Caki2 (cell line): ENCODE data around the gene FH. TPM values are rescaled to one million over a fixed set of nuclear protein-coding genes. Genes with fewer than 3 reads are reported as not detected.

Experiments
- DNase-seq: peaks from one replicate; pipeline ENCODE4 v3.0.0-alpha.2; 2015; ENCODE audit warnings: low read depth
- in situ Hi-C: cut with HindIII; loops from 2 replicates; pipeline ENCODE4 v1.10.0; 2016; ENCODE audit warnings: low sequenced_read_pairs, low pct_unique_long_range_greater_than_20kb, mixed read lengths
- total RNA-seq: library from RNA; depleted of rRNA; stranded (reverse); fragments of >200 nt; shearing (Covaris generic); gene quantifications from 2 replicates; pipeline ENCODE4 v1.2.3, GENCODE V29; 2014; ENCODE audit warnings: low replicate concordance; rRNA removed

Gene FH
- total RNA-seq, 1 experiment from 2014 or later, result 121 TPM

- no peak for DNase-seq
- in situ Hi-C loops, result no loop called here
These were observed 48.5 kb downstream of the FH start for GRCh38 chr1:241470908-241471590.

GRCh38 chr1:241470361-241470760 is 49.2 kb downstream of the FH start:
- no peak for DNase-seq
- in situ Hi-C loops, result no loop called here

- no peak for DNase-seq
- in situ Hi-C loops, result no loop called here
These were observed 53.9 kb downstream of the FH start for GRCh38 chr1:241465673-241466072.

GRCh38 chr1:241464985-241465384 is 54.6 kb downstream of the FH start:
- in situ Hi-C loops, result no loop called here
- DNase-seq, result no peak

- in situ Hi-C loops, result no loop called here
- no peak for DNase-seq
These were observed 57.2 kb downstream of the FH start for GRCh38 chr1:241462391-241462790.

- in situ Hi-C loops, result no loop called here
- no peak for DNase-seq
These were observed 59.3 kb downstream of the FH start for GRCh38 chr1:241460098-241460873.

- in situ Hi-C loops, result no loop called here
- no peak for DNase-seq
These were observed 60.3 kb downstream of the FH start for GRCh38 chr1:241459186-241459802.

GRCh38 chr1:241457421-241457820 is 62.1 kb downstream of the FH start:
- in situ Hi-C loops, result no loop called here
- no peak for DNase-seq

GRCh38 chr1:241456743-241457142 is 62.8 kb downstream of the FH start:
- in situ Hi-C loops, result no loop called here
- DNase-seq, result no peak

- no peak for DNase-seq
- in situ Hi-C loops, result no loop called here
These were observed 65.8 kb downstream of the FH start for GRCh38 chr1:241453732-241454131.

GRCh38 chr1:241451956-241452355 is 67.6 kb downstream of the FH start:
- DNase-seq, result no peak
- in situ Hi-C loops, result no loop called here

Other genes starting within 250 kb of the FH start
- gene RGS7, start 162.6 kb downstream of the FH start, total RNA-seq, result 0.98 TPM in 1 of 2 replicates, not detected in the other
- 2.6 and 18.2 TPM in 2 replicates for gene KMO, start 12.6 kb upstream of the FH start, total RNA-seq
- 1.7 and 9.3 TPM in 2 replicates for gene CHML, start 120.6 kb upstream of the FH start, total RNA-seq
- gene OPN3, start 120.6 kb upstream of the FH start, total RNA-seq, result 82.9 and 106 TPM in 2 replicates
- gene WDR64, start 132.5 kb upstream of the FH start, total RNA-seq, result not detected in 2 replicates